Activated CD4-positive, CD25-positive, alpha-beta regulatory T cell (primary cell): ENCODE results near the gene BMERB1.
"Not testable (repeated sequence)": the region's sequence is repeated elsewhere in the genome, so short reads cannot be mapped to it uniquely, and the experiment has no call there.

Experiments used
- DNase-seq, 4 experiments: peaks; one replicate each; lab custom pipeline; 2025; lab: John Stamatoyannopoulos, UW

BMERB1 gene

DNA sequence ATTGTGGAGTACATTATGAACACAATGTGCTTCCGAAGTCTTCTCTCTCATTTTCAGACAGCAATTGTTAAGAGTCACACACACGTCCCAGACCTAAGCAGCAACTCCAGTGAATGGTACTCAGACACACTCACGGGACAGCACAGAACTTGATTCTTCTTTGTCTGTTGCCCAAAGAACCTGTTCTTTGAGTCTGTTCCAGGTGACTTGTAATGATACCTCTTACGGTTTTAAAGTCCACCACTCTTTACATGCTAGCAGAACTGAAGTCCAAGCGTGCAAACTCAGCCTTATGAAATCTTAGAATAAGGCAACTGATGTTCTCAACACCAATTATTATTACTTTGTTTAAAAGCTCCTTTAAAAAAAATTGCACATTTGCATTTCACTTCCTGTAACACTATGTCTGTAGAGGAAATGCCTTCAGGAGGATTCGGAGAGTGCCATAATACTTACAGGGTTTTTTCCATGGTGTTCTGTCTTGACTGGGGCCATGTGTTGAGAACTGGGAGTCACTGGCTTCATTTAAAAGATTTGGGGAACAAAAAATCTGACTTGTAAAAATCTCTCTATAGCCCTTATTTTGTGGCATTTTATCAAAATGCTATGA, 160.4 kb downstream of the BMERB1 start:
- no peak for DNase-seq

DNA sequence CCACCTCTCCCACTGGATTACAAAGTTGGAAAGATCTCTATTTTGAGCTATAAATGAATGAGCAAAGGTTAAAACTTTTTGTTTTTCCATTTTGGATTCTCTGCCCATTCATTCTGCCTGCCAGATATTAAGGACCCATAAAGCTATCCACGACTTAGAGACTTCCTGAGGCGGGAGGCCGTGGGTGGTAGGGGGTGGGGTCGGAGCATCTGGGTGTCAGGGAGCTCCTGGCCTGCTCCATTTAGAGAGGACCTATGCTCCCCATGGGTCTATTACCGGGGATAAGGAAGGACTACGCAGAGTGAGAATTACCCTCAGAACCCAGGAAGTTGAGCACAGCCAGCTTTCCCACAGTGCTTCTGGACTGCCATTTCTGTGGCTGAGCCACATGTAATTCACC, 162.7 kb downstream of the BMERB1 start:
- no peak for DNase-seq

DNA sequence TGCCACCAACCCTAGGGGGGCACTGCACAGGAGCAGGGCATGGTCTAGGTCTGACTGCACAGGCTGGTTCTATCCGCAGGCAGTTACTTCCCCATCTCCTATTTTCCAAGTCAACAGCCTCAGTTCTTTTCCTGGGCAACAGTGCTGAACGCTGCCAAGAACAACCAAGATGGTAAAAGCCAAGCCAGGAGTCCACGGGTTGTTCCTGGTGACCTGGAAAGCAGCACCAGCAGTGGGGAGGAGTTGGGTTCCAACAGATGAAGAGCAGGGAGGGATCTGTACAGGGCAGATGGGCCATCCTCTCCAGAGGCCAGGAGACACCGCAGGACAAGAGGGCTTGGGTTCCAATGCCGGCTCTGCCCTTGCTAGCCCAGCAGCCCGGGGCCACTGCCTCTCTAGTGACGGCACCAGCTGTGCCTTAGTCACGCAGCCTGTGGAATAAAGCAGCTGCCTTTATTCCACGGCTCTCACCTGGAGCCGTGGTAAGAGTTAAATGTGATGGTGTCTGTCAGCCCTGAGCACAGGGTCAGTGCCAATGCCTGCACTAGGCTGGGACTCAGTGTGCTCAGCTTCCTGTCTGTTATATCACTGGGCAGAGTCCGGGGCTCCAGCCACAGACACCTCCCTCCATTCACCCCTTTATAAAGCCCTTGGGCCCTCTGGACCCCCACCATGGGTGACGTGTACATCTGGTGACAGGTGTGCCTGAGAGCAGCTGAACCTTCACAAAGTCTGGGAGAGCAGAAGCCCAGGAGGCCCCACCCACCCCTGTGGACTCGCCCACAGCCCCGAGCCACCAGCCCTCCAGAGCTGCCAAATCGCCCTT, 163.6 kb downstream of the BMERB1 start:
- DNase-seq: no peak

- no peak for DNase-seq
These were observed 164.3 kb downstream of the BMERB1 start for GRCh38 chr16:15598648-15599190.

DNA sequence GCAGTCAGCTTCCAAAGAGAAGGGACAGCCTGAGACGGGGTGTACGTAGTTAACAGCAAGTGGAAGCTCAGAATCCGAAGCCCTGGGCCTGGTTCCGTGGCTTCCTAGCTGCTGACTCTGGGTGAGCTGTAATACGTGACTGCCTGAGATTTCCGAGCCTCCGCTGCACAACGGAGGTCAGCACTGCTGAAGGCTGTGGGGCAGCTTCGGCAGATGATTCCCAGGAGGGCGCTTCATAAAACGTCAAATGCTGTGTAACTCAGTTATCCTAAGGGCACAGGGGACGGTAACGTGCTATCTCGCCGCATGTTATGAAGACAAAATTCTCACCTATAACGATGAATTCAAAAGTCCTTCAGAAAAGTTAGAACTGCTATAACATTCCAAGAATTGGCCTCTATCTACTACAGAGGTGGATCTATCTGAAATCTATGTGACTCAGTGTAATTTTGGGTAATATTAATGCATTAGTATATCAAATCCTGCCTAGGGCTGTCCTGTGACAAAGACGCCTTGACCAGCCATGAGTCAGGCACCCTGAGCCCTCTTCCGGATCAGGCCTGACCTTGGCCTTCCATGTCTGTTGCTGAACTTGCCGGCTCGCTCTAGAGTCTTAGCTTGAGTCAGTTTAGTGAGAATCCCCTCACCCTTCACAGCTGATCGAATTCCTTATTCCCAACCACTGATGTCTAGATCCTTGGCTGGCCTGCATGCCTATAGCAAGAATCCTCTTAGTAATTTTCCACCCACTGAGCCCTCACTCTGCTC, 165.1 kb downstream of the BMERB1 start:
- no peak for DNase-seq

DNA sequence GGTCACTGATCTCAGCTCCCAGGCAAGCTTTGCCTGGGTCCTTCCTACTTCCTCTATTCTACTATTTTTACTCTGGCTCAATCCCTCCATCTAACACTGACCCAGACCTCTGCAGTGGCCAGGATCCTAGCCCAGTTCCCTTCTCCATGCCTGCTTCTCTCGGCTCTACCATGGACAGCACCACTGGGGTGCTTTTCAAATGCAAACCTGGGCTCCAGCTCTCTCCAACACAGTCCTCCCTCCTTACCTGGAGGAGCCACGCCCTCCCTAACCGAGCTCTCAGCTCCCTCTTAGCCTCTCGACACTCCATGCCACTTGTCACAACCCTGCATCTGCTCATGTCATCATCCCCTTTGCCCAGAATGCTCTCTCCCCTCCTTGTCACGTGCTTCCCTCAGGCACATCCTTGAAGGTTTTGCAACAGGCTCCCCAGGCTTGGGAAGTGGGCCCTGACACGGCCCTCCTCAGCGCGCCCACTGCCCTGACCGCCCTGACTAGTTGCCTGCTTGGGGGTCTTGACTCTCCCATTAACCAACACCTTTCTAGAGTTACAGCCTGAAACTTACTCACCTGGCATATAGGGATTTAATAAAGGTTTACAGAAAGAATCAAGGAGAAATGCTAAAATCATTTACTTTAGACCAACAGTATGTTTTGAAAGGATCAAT, 167.0 kb downstream of the BMERB1 start:
- no peak for DNase-seq

GRCh38 chr16:15602285-15603044, 168.1 kb downstream of the BMERB1 start:
- no peak for DNase-seq

GRCh38 chr16:15604460-15605440, 170.4 kb downstream of the BMERB1 start:
- no peak for DNase-seq

GRCh38 chr16:15605839-15606517, 171.6 kb downstream of the BMERB1 start:
- DNase-seq: no peak

DNA sequence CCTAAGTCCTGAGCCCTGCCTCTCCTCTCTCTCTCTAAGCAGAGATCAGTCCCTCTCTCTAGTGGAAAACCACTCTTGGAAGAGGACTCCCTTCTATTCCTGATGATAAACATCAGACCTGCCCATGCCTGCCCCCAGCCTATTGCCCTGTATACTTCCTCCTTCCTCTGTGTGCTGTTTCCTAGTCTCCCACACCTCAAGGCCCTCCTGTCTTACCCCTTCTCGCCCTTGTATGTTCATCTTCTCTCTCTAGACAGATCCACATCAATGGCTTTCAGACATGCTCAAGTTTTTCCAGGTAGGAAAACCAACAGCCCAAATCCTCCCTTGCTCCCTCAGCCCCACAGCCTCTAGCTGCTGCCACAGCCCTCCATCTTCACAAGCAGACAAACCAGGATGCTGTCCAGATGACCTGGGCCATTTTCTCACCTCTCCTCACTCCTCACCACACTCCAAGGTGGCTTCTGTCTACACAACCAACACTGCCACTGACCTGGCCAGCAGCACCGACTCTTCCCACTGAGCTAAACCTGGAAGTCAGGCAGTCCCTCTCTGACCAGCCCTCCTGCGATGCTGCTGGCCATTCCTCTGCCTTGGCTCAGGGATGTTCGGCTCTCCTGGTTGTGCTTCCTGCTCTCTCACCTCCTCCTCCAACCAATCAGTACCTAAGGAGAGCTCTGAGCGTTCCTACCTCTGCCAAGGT, 172.3 kb downstream of the BMERB1 start:
- no peak for DNase-seq

GRCh38 chr16:15607221-15607699, 172.9 kb downstream of the BMERB1 start:
- DNase-seq: not testable (repeated sequence)

GRCh38 chr16:15607700-15608396, 173.5 kb downstream of the BMERB1 start:
- no peak for DNase-seq

- no peak for DNase-seq
These were observed 174.3 kb downstream of the BMERB1 start for GRCh38 chr16:15608398-15609285.

GRCh38 chr16:15609286-15609649, 174.9 kb downstream of the BMERB1 start:
- no peak for DNase-seq

DNA sequence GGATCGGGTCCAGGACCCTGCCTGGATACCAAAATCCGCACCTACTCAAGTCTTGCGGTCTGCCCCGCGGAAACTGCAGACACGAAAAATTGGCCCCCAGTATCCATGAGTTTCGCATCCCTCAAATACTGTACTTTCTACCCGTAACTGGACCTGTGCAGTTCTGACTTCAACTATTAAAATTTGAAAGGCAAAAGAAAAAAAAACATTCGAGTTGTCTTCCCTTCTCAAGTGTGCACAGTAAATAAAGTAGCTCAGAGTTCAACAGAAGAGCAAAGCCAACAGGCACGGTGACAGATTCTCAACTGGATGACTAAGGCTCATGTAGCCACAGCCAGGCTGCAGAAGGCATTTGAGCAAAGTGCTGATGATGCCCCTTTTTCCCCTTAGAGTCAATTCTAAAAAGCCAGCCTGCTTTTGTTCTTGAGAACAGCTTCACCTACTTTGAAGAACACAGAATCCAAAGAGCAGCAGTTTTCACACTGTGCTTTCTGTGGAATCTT, 176.0 kb downstream of the BMERB1 start:
- no peak for DNase-seq

GRCh38 chr16:15611610-15612009, 177.2 kb downstream of the BMERB1 start:
- DNase-seq: no peak

- DNase-seq: no peak
These were observed 179.3 kb downstream of the BMERB1 start for GRCh38 chr16:15613676-15614075.
